CD4-positive, alpha-beta T cell treated with Interleukin-17A for 1 hour (primary cell): Measurements from ENCODE around the gene TK1.
"Not testable (repeated sequence)": the region's sequence is repeated elsewhere in the genome, so short reads cannot be mapped to it uniquely, and the experiment has no call there.

Source experiments
- DNase-seq: peaks from one replicate; pipeline ENCODE4 v3.0.0-alpha.2; 2020

Gene TK1

GRCh38 chr17:78147315-78147998 is 39.4 kb downstream of the TK1 start:
- no peak for DNase-seq

GRCh38 chr17:78146881-78147280 is 40.0 kb downstream of the TK1 start:
- no peak for DNase-seq

DNA sequence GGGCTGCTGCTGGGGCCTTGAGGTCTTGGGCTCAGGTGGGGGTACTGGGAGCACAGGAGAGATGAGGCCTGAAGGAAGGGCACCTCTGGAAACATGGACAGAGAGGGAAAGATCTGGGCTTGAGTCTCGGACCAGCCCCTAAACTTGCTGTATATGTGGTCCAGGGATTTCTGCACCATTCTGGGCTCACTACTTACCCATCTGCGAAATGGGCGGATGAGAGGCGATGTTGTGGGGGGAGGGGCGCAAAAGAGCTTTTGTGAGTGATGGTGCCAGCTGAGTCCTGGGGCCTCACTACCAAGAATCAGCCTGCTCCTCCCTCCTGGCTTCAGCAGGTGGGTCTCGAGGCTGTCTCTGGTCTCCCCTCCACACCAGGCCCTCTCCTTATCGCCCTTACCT is 40.4 kb downstream of the TK1 start:
- no peak for DNase-seq

DNA sequence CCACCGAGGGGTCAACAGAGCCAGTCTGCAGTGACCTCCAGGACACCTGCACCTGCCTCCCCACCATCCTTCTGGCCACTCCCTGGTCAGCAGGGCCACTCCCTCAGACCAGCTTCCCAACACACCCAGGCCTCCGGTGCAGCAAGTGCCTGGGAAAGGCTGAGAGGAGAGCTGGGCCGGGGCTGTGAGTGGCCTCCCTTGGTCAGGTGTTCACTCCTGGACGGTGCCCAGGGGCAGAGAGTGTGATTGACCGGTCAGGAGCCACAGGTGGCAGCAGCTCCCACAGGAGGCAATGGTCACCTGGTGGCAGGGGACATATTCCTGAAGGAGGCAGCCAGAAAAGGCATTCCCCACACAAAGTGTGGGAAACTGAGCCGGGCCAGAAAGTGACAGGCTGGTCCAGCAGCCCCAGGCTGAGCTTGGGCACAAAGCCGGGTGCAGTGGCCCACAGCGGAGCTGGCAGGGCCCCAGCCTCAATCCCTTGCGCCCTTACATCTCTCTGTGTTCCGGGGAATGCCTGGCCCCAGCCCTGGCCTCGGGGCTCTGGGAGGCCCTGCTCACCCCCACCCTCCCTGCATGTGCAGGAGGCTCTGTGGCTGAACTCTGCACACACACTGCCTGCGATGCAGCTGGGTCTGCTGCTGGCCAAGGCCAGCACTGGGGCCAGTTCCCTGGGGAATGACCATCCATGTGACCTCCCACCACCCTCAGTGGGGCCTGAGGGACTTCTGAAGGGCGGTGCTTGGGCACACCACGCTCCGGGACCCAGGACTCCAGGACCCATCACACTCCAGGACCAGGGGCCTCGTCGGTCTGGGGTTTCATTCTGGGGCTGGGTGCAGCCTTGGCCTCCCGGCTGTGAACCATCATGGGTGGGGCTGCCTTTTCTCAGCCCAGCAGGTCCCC is 41.9 kb downstream of the TK1 start:
- no peak for DNase-seq

DNA sequence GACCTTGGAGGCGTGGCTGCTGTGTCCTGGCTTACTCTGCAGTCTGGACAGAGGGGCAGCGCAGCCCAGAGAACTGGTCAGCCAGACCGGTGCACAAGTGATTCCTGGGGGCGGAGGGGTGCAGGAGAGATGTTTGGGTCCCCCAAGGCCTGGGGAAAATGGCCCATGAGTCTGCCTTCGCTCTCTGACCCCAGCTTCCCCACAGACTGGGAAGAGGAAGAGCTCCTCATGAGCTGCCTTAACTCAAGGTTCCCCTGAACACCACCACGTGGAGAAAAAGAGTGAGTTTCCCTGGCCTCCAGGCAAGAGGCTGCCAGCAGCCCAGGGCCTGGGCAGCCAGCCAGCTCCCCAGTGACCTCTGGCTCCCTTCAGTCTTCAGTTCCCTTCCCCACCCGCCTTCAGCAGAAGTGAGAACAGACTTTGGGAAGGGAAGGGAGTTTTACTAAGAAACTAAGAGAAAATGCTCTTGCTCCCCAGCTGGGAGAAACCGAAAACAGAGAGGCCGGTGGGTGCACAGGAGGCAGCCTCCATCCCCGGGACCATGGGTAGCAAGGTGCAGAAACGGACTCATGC is 42.6 kb downstream of the TK1 start:
- DNase-seq: no peak

DNA sequence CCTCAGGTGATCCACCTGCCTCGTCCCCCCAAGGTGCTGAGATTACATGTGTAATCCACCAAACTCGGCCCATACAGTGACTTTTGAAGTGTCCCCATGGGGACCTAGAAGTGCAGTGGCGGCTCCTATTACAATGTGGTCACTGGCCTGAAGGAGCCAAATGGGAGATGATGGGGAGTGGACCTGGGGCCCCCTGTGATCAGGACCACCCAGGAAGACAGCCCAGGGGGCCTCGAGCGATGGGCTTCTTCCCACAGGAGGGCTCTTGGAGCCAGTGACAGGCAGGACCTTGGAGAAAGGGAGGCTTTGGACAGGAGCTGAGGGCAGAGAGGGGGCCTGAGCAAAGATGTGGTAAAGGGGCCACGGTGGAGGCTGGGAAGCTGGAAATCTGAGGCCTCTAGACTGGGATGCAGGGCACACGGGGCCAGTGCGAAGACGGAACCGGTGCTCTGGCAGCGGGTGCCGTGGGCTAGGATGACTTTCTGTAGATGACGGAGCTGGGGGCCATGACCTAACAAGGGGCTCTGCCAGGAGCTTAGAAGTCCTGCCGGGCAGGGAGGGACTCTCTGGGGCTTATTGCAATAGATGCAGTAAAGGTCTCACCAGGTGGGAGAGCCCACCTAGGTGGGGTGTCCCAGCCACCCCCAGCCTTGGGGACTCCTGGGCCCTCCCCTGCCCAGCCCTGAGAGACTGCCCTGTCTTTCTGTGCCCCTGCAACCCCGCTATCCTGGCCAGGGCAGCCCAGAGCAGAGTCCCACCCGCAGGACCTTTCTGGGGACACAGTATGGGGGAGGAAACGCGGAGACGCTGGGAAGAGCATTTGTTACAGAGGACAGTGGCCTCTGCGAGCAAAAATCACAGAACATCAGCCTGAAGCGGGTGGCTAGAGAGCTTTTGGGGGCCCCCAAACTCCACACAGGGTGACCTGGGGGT is 43.4 kb downstream of the TK1 start:
- no peak for DNase-seq

DNA sequence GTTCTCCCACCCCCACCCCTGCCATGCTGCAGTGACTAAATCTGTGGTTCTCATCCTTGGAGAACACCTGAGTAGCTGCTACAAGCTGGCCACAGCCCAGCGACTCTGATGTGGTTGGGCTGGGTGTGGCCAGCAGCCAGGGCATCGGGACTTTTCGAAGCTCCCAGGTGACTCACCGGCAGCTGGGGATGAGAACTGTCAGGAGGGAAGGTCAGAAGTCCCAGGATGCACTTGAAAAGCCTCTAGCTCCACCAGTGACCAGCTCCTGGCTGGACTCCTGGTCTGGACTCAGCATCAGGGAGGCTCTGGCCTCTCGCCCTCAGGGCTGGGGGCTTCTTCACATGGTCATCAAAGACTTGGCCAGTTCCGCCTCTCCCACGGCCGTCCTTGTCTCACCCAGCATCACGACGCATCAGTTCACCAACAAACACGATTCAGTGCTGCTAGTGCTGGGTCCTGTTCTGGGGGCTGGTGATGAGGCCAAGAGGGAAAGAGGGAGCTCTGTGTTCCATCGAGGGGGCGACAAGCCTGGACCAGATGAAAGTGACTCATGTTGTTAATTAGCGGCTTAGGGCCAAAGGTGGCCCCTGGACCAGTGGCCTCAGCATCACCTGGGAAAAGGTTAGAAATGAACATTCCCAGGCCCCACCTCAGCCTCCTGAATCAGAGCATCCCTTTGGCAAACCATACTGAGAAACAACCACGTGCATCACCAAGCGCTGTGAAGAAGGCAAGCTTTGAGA is 44.6 kb downstream of the TK1 start:
- no peak for DNase-seq

DNA sequence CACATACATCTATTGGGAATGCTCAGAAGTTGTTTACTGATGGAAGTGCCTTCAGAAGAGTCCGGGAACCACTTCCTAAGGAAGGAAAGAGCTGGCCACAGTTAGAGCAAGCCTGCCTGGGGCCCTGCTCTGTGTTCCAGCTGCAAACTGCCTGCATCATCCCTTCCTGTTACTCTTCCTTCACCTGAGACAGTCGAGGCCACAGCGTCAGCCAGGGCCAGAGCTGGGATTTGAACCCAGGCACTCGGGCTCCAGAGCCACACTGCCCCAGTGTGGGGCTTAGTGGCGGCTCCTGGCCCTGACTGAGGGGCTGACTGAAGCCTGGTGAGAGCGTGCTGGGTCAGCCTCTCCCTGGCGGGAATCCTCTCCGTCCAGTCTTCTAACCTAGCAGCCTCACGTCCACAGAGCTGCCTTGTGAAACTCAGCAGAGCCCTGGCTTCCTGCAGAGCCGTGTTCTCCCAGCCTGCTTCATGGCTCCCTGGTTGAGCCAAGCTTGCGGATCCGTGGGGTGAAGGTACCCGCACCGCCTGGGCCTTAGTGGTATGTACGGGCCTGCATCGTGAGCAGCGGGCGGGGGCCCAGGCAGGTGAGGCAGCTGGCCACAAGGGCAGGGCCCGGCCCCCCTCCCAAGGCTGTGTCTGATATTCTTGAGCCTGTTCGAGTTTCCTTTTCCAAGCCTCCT is 45.3 kb downstream of the TK1 start:
- no peak for DNase-seq

GRCh38 chr17:78140169-78141051 is 46.4 kb downstream of the TK1 start:
- DNase-seq: peak; percentile 97

DNA sequence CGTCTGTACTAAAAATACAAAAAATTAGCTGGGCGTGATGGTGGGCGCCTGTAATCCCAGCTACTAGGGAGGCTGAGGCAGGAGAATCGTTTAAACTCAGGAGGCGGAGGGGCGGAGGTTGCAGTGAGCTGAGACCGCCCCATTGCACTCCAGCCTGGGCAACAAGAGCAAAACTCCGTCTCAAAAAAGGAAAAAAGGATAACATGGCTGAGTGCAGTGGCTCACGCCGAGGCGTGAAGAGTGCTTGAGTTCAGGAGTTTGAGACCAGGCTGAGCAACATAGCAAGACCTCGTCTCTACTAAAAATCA is 47.0 kb downstream of the TK1 start:
- DNase-seq: not testable (repeated sequence)

DNA sequence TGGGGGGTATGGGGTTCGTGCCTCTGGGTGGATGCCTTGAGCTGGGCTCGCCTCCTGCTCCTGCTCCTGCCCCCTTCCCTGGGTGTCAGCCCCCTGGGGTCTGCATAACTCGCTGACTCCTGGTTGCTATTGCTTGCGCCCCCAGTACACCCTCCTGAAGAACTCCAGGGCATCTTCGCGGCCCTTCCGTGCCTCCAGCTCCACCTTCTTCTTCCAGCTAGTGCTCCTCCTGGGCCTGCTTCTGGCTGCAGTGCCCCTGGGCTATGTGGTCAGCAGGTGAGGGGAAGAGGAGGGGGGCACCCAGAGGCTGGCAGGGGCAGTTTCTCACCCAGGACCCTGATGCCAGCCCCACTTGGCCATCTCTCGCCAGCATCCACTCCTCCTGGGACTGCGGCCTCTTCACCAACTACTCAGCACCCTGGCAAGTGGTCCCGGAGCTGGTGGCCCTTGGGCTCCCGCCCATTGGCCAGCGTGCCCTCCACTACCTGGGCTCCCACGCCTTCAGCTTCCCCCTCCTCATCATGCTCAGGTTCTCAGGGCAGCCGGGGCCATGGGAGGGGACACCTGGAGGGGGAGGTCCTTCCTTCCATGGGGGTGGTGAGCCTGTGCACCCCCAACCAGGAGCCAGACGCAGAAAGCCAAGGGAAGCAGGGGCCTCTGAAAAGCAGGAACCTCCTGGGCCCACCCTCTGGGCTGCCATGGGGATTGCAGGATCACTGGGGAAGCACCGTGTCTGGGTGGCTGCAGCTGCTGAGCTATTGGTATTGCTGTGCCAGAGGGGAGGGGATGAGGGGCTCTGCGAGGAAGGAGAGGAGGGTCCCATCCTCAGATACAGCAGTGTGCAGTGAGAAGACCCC is 48.4 kb downstream of the TK1 start:
- DNase-seq: no peak

DNA sequence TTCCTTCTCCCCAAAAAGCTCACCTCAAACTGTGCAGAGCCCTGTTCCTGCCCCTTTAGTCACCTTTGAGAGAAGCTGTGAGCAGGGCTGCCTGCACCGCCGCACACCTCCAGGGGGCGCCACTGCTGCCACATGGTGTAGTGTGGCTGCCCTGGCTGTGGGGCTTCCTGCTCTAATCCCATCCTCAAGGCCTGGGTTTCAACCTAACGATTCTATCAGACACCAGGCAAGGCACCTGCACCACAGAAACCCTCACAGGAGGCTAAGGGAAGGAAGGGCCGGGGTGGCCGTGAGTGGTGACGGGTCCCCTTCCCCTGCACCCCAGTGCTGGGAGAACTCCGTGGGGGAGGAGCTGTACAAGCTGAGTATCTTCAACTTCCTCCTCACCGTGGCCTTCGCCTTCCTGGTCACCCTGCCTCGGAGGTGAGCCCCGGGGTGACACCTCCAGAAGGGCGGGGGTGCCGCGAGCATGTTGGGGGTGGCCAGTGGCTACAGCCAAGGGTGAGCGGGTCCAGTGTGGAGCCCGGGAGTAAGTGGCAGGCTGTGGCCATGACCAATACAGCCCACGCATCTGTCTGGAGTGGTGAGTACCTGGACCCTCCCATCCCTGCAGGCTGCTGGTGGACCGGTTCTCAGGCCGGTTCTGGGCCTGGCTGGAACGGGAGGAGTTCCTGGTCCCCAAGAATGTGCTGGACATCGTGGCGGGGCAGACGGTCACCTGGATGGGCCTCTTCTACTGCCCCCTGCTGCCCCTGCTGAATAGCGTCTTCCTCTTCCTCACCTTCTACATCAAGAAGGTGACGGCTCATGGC is 49.3 kb downstream of the TK1 start:
- peak; percentile 50 for DNase-seq

GRCh38 chr17:78135858-78136500 is 50.9 kb downstream of the TK1 start:
- no peak for DNase-seq

- no peak for DNase-seq
Measured at GRCh38 chr17:78134899-78135385, 51.9 kb downstream of the TK1 start.

DNA sequence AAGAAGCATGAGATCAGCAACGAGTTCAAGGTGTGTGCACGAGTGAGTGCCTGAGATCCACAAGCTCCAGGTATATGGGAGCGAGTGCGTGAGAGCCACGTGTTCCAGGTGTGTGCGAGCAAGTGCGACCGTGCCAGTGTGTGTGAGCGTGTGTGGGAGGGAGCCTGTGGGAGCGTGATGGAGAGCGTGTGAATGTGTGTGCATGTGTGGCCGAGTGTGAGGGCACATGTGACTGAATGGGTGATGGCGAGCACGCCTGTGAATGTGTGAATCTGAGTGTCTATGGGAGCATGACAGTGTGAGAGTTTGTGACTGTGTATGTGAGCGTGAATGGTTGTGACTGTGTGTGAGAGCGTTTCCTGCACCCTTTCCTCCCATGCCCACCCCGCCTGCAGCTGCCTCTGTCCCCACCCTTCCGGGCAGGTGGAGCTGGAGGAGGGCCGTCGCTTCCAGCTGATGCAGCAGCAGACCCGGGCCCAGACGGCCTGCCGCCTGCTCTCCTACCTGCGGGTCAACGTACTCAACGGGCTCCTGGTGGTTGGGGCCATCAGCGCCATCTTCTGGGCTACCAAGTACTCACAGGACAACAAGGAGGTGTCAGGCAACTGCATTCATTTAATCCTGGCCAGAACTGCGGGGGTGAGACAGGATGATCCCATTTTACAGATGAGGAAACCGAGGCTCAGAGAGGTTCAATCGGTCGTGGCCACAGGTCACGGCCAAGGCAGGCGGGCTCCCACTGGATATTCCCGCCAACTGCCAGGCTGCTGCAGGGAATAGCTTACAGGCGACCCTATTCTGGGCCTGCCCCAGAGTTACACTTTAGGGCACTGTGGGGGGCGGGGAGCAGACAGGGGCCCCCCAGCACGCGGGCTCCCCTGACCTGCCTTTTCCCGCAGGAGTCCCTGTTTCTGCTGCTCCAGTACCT is 52.6 kb downstream of the TK1 start:
- DNase-seq: peak; percentile 90

GRCh38 chr17:78133179-78133951 is 53.5 kb downstream of the TK1 start:
- DNase-seq: no peak
